ENCODE measurements around the gene TRIM50. TPM values are rescaled to one million over a fixed set of nuclear protein-coding genes. Genes with fewer than 3 reads are reported as not detected.
A peak's percentile ranks its signal among the peaks of the same experiment; 100 is the strongest.
"Not testable (repeated sequence)": the region's sequence is repeated elsewhere in the genome, so short reads cannot be mapped to it uniquely, and the experiment has no call there.

TRIM50 gene
- total RNA-seq (ENCODE audit: low replicate concordance): 0.76 and 4.6 TPM in 2 replicates
- long read RNA-seq, partial matches to known transcripts: 0 of 1 reads
- long read RNA-seq, other reads (novel, unspliced or antisense): 1 of 1 reads

DNA sequence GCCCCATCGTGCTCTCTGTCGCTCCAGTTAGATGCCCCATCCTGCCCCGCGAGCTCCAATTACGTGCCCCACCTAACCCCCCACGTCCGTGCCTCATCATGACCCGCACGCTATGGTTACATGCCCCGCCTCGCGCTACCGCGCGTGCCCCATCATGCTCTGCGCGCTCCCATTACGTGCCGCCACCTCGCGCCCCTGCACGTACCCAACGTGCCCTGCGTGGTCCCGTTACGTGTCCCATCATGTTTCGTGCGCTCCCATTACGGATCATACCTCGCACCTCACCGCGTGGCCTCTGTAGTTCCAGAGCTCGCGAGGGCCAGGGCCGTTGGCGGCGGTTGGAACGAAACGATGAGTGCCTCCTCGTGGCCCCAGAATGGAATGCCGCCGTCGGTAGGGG, at the start of gene TRIM50, which contains the start of gene FKBP6:
Gene TRIM50 (minus strand): TSS at position 161 of the 400 bp plus-strand sequence. CDS start 3,295 bp downstream, outside the sequence.
Gene FKBP6 (plus strand): TSS at position 240 of the 400 bp plus-strand sequence. CDS start 268 bp downstream, outside the sequence.
- not testable (repeated sequence) for H3K36me3 Mint-ChIP-seq; H3K4me3 Mint-ChIP-seq; H3K27me3 Mint-ChIP-seq; DNase-seq (ENCODE audit: extremely low spot score, unreplicated experiment); H3K9me3 Mint-ChIP-seq
- H3K27ac Mint-ChIP-seq: peak within 1 kb of the TSS; percentile 38
- H3K4me1 Mint-ChIP-seq (ENCODE audit: unreplicated experiment): peaks cover 30% of the 10 kb centered on the region

DNA sequence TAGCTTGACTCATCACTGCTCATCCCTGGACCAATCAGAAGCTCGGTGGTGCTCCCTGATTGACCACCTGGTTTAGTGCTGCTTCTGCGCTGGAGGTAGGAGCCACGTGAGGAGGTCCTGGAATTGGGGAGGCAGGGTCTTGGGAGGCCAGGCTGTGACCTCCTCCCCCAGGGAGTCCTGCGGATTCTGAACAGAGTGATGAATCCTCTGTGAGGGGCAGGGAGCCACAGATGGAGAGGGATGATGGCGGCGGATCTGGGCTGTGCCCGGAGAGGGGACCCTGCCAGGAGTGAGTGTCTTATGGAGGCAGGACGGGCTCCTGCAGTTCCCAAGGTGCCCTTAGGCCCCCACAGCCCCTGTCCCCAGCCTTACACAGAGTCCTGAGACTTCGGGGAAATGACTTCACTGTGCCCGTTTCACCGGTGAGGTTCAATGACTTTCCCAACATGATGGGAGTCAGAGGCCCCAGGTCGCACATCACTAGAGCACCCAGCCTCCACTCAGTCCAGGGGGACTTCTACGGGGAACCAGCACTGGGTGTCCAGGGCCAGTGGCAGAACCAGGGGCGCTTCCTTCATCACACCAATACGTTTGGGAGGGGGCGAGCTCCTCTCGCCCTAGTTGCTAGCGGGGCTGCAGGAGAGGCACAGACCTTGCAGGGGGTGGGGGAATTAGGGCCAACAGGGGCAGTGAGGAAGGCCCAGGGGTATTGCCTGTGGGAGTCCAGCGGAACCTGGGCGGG, 49.0 kb upstream of the TRIM50 start:
- Mint-ChIP-seq H3K4me1 (ENCODE audit: unreplicated experiment) (no peaks in the 10 kb centered on the region), H3K36me3 (no peaks in the 10 kb centered on the region), H3K9me3 (no peaks in the 10 kb centered on the region), H3K4me3 (no peak overlapping the region), H3K27me3 (no peaks in the 10 kb centered on the region), H3K27ac (no peak overlapping the region)
- TF ChIP-seq, protein P1, sequence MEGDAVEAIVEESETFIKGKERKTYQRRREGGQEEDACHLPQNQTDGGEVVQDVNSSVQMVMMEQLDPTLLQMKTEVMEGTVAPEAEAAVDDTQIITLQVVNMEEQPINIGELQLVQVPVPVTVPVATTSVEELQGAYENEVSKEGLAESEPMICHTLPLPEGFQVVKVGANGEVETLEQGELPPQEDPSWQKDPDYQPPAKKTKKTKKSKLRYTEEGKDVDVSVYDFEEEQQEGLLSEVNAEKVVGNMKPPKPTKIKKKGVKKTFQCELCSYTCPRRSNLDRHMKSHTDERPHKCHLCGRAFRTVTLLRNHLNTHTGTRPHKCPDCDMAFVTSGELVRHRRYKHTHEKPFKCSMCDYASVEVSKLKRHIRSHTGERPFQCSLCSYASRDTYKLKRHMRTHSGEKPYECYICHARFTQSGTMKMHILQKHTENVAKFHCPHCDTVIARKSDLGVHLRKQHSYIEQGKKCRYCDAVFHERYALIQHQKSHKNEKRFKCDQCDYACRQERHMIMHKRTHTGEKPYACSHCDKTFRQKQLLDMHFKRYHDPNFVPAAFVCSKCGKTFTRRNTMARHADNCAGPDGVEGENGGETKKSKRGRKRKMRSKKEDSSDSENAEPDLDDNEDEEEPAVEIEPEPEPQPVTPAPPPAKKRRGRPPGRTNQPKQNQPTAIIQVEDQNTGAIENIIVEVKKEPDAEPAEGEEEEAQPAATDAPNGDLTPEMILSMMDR (conservative IDR thresholded peaks at IDR 0.05): no peak
- DNase-seq (ENCODE audit: extremely low spot score, unreplicated experiment): no peak

DNA sequence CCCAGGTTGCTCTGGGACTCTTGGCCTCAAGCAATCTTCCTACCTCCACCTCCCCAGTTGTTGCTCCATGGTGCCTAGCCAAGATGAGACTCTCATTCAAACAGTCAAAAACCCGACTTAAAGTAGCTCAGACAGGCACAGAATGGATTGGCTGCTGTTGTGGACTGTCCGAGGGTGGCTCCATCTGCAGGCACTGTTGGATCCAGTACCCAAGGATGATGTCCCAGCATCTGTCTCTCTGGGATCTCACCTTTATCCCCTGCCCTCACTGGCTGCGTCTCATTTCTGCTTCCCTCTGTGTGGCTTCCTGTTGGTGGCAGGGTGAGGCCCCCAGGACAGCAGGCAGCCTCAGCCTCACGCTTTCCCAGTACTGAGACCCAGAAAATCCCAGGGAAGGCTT, 48.4 kb upstream of the TRIM50 start:
- H3K36me3 Mint-ChIP-seq, H3K27me3 Mint-ChIP-seq, H3K27ac Mint-ChIP-seq: not testable (repeated sequence)

DNA sequence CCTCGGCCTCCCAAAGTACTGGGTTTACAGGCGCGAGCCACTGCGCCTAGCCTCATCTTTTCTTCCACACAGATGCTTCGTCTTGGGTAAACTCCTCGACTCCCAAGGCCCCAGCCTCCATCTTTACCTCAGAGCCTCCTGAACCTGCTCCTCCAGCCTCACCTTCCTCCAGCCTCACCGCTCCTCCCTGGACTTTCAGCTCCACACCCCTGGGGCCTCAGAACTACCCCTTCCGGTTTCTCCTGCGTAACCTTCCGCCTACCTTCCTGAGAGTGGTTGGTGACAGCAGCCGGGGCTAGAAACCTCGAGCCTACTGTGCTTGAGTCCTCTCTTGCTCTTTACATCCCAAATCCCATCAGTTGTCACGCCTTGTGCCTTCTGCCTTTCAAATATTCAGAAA, 45.9 kb upstream of the TRIM50 start:
- TF ChIP-seq, protein P1 (conservative IDR thresholded peaks at IDR 0.05): no peak
- no peak overlapping the region for H3K4me3 Mint-ChIP-seq
- no peaks in the 10 kb centered on the region for H3K27me3 Mint-ChIP-seq
- H3K4me1 Mint-ChIP-seq (ENCODE audit: unreplicated experiment): no peaks in the 10 kb centered on the region
- no peak for DNase-seq (ENCODE audit: extremely low spot score, unreplicated experiment)
- H3K27ac Mint-ChIP-seq: peak overlapping the region; percentile 65
- no peaks in the 10 kb centered on the region for H3K36me3 Mint-ChIP-seq
- H3K9me3 Mint-ChIP-seq: no peaks in the 10 kb centered on the region

More for the DNA sequence above, 48.4 kb upstream of the TRIM50 start:
- not testable (repeated sequence) for H3K9me3 Mint-ChIP-seq; H3K4me1 Mint-ChIP-seq (ENCODE audit: unreplicated experiment); H3K4me3 Mint-ChIP-seq; DNase-seq (ENCODE audit: extremely low spot score, unreplicated experiment)

DNA sequence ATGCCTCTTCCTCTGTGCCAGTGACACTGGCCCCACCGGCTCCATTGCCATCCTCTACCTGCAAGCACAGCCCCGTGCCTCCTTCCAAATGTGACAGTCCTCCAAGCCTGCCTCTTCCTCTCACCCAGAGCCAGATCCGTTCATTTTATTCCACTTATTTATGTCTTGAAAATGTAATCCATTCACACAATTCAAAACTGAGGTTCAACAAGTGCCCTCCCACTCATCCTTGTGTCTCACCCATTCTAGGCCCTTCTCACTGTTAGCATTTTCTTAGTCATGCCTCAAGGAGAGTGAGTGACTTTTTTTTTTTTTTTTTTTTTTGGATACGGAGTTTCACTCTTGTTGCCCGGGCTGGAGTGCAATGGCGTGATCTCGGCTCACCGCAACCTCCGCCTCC, 41.7 kb upstream of the TRIM50 start:
- H3K4me1 Mint-ChIP-seq (ENCODE audit: unreplicated experiment): peaks cover 7% of the 10 kb centered on the region
- no peaks in the 10 kb centered on the region for H3K27me3 Mint-ChIP-seq
- H3K27ac Mint-ChIP-seq: no peak overlapping the region
- TF ChIP-seq, protein P1 (conservative IDR thresholded peaks at IDR 0.05): no peak
- no peak overlapping the region for H3K4me3 Mint-ChIP-seq
- no peak for DNase-seq (ENCODE audit: extremely low spot score, unreplicated experiment)
- no peaks in the 10 kb centered on the region for H3K36me3 Mint-ChIP-seq
- no peaks in the 10 kb centered on the region for H3K9me3 Mint-ChIP-seq

DNA sequence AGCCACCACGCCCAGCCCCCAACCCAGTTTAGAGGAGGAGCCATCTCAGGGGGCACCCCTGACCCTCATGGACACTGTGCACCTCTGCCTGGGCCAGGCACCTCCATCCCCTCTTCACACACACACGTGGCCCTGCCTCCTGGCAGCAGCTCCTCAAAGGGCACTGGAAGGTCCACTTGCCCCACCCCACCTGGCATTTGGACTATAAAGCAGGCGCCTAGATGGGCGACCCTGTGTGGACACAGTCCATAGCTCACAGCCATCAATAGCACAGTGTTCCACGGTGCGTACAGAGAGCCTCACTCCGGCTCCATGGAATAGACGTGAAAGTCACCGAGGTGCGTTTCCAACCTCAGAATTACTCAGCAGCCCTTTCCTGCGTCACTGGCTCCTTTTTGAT, 41.1 kb upstream of the TRIM50 start:
- Mint-ChIP-seq H3K9me3 (no peaks in the 10 kb centered on the region), H3K4me3 (no peak overlapping the region), H3K27ac (no peak overlapping the region), H3K27me3 (no peaks in the 10 kb centered on the region), H3K4me1 (ENCODE audit: unreplicated experiment) (peaks cover 7% of the 10 kb centered on the region), H3K36me3 (no peaks in the 10 kb centered on the region)
- TF ChIP-seq, protein P1 (conservative IDR thresholded peaks at IDR 0.05): no peak
- DNase-seq (ENCODE audit: extremely low spot score, unreplicated experiment): no peak

Measured in type B pancreatic cell (in vitro differentiated cells).